K562 (cell line): Measurements from ENCODE around the gene SLC44A2. TPM values are rescaled to one million over a fixed set of nuclear protein-coding genes. Genes with fewer than 3 reads are reported as not detected.

Source experiments
- ATAC-seq: fragments of 200-7000 bp; cut with Tn5 transposase; 3 replicates; pipeline ENCODE4 v1.9.1; 2020; ENCODE audit warnings: moderate library complexity
- BruUV-seq: library from RNA; stranded (reverse); fragments of 400-500 nt; replicated peaks from 2 replicates; lab custom pipeline; 2021; lab: Mats Ljungman, UMichigan
- CTCF ChIA-PET: fragments of 300-600 bp; formaldehyde crosslinking; extraction: SDS; loops from one replicate; lab custom pipeline; 2021; ENCODE audit warnings: low intra/inter-chr PET ratio; lab: Yijun Ruan, JAX
- POLR2A ChIA-PET: fragments of 300-600, 350-650 bp; sonication (Branson Sonifier 250); formaldehyde crosslinking; extraction: SDS; loops from one replicate; lab custom pipeline; 2021; ENCODE audit warnings: antibody characterized with exemption, inconsistent platforms; lab: Yijun Ruan, JAX
- DNase-seq, 4 experiments: peaks; one replicate each; pipeline versions ENCODE4 v3.0.0 to v3.0.0-alpha.2; 2011 to 2018; ENCODE audit warnings: low spot score in 3 of 4, mixed read lengths in 3 of 4; ENCODE audit errors: extremely low read depth in 1 of 4
- FAIRE-seq: peaks from 2 replicates; lab custom pipeline; 2011; peaks lifted over from hg19 to GRCh38; lab: Jason Lieb, UNC
- H2AFZ ChIP-seq: 2 replicates; pipeline ENCODE4 v1.6.0; 2011; ENCODE audit warnings: low read depth, low read length, control low read depth, inconsistent platforms
- H3K27ac ChIP-seq: fragments of 200-600 bp; 3 replicates; pipeline ENCODE4 v1.8.0; 2011; ENCODE audit warnings: low read depth, mild to moderate bottlenecking, control low read depth, inconsistent platforms, low read length, moderate library complexity, mixed read lengths; ENCODE audit errors: extremely low read depth
- H3K27me3 ChIP-seq, 2 experiments: fragments of 300-600 bp in 1 of 2; 2 replicates in 1 of 2; 3 replicates in 1 of 2; pipeline versions ENCODE4 v1.6.0 to v1.8.0; 2011; ENCODE audit warnings: inconsistent platforms in 2 of 2, low read length in 2 of 2, mild to moderate bottlenecking in 1 of 2, mixed read lengths in 1 of 2, moderate library complexity in 1 of 2; ENCODE audit not compliant: control insufficient read depth in 2 of 2, insufficient read depth in 2 of 2
- H3K36me3 ChIP-seq: fragments of 300-600 bp; 3 replicates; pipeline ENCODE4 v1.8.0; 2011; ENCODE audit warnings: mild to moderate bottlenecking, low read length, inconsistent platforms; ENCODE audit not compliant: control insufficient read depth, insufficient read depth
- H3K4me1 ChIP-seq, 2 experiments: fragments of 200-600 bp in 1 of 2; replicated peaks in 1 of 2; 2 replicates in 1 of 2; 3 replicates in 1 of 2; pipeline versions ENCODE4 v1.5.1 to v1.8.0; 2011; ENCODE audit warnings: inconsistent platforms in 2 of 2, low read length in 2 of 2, mild to moderate bottlenecking in 1 of 2, mixed read lengths in 1 of 2, moderate library complexity in 1 of 2; ENCODE audit not compliant: control insufficient read depth in 2 of 2, insufficient read depth in 2 of 2
- H3K4me2 ChIP-seq: 2 replicates; pipeline ENCODE4 v1.6.1; 2011; ENCODE audit warnings: low read length, control low read depth, inconsistent platforms, mixed read lengths; ENCODE audit not compliant: insufficient read depth
- H3K4me3 ChIP-seq: fragments of 200-600 bp; sonication (generic), shearing (Covaris generic); 2 replicates; pipeline ENCODE4 v1.5.1; 2016; ENCODE audit warnings: control low read depth, inconsistent platforms
- H3K79me2 ChIP-seq: fragments of 200-600 bp; 3 replicates; pipeline ENCODE4 v1.8.0; 2011; ENCODE audit warnings: low read length, inconsistent platforms; ENCODE audit not compliant: control insufficient read depth, insufficient read depth
- H3K9ac ChIP-seq, 2 experiments: 2 replicates each; pipeline versions ENCODE4 v1.6.0 to v1.6.1; 2011; ENCODE audit warnings: low read depth in 2 of 2, low read length in 2 of 2, control low read depth in 1 of 2, inconsistent platforms in 1 of 2, mild to moderate bottlenecking in 1 of 2, mixed read lengths in 1 of 2; ENCODE audit not compliant: insufficient read depth in 1 of 2
- H3K9me1 ChIP-seq: one replicate; pipeline ENCODE4 v1.6.0; 2011; ENCODE audit warnings: inconsistent platforms, mild to moderate bottlenecking, low read length, moderate library complexity; ENCODE audit not compliant: control insufficient read depth, insufficient read depth
- H3K9me3 ChIP-seq: replicated peaks from 2 replicates; pipeline ENCODE4 v1.5.1; 2011; ENCODE audit warnings: low read depth, low read length, inconsistent platforms; ENCODE audit not compliant: control insufficient read depth, insufficient read depth
- H4K20me1 ChIP-seq: replicated peaks from 2 replicates; pipeline ENCODE4 v1.6.1; 2011; ENCODE audit warnings: low read length, inconsistent platforms, mixed read lengths; ENCODE audit not compliant: control insufficient read depth, insufficient read depth
- BCOR ChIP-seq: fragments of 450-650 bp; IDR thresholded peaks from 2 replicates; pipeline ENCODE4 v1.6.1; 2016
- E2F3 ChIP-seq: fragments of 250-450 bp; sonication (Bioruptor Pico); IDR thresholded peaks from 2 replicates; pipeline ENCODE4 v1.4.0; 2020; ENCODE audit warnings: mild to moderate bottlenecking
- ELF1 ChIP-seq: fragments of 200-800 bp; sonication (Bioruptor generic); IDR thresholded peaks from 2 replicates; pipeline ENCODE4 v1.6.1; 2016; ENCODE audit warnings: missing genetic modification characterization, missing compliant biosample characterization
- GMEB1 ChIP-seq: fragments of 250-450 bp; sonication (Bioruptor Pico); IDR thresholded peaks from 2 replicates; pipeline ENCODE4 v1.4.0; 2020; ENCODE audit warnings: mild to moderate bottlenecking
- HMG20B ChIP-seq: fragments of 250-450 bp; sonication (Bioruptor Pico); IDR thresholded peaks from 2 replicates; pipeline ENCODE4 v1.5.0; 2021; ENCODE audit warnings: mild to moderate bottlenecking
- KHSRP ChIP-seq: fragments of 450-650 bp; IDR thresholded peaks from 2 replicates; pipeline ENCODE4 v1.6.1; 2017
- MAFK ChIP-seq: IDR thresholded peaks from 2 replicates; pipeline ENCODE4 v1.6.1; 2011; ENCODE audit warnings: low read length, improper control_type of control experiment
- MTF1 ChIP-seq: fragments of 250-450 bp; sonication (Bioruptor Pico); IDR thresholded peaks from 2 replicates; pipeline ENCODE4 v1.9.0; 2021; ENCODE audit warnings: moderate library complexity, mild to moderate bottlenecking, inconsistent platforms, borderline replicate concordance
- NR2F6 ChIP-seq: fragments of 450-650 bp; formaldehyde crosslinking; IDR thresholded peaks from 2 replicates; pipeline ENCODE4 v1.4.0; 2020; ENCODE audit warnings: mild to moderate bottlenecking
- PREB ChIP-seq: sonication (generic); formaldehyde crosslinking; IDR thresholded peaks from 2 replicates; pipeline ENCODE4 v1.8.1; 2023; ENCODE audit warnings: mild to moderate bottlenecking, missing genetic modification reagents
- RFX7 ChIP-seq: fragments of 250-450 bp; sonication (Bioruptor Pico); IDR thresholded peaks from 2 replicates; pipeline ENCODE4 v1.5.1; 2021; ENCODE audit warnings: mild to moderate bottlenecking
- WGBS: fragments of 100-300 bp; shearing (Covaris generic); methylation state at CpG from one replicate; pipeline ENCODE4 v1.1.6; 2016; ENCODE audit warnings: low coverage, mixed read lengths; ENCODE audit not compliant: insufficient coverage; ENCODE audit errors: missing lambda C conversion rate; 5-methylcytosine and 5-hydroxymethylcytosine counted together
- in situ Hi-C: fragments of 300-500 bp; cut with MboI; formaldehyde crosslinking; loops from 4 replicates; pipeline ENCODE4 v1.15.0; 2018; ENCODE audit warnings: inconsistent platforms, mixed read lengths
- intact Hi-C: fragments of 100-400 bp; cut with micrococcal nuclease; formaldehyde crosslinking; loops from 2 replicates; pipeline ENCODE4 v1.14.2; 2022
- polyA plus RNA-seq, 8 experiments: library from polyadenylated mRNA; depleted of rRNA in 4 of 8; stranded (reverse) in 5 of 8; unstranded in 3 of 8; fragments of >200 nt; fragmentation: Nextera tagmentation in 2 of 8; fragmentation: Illumina TruSeq in 1 of 8; extraction: Ambion mirVana in 2 of 8; extraction: Trizol in 1 of 8; gene quantifications; 2 replicates each; pipeline versions ENCODE4 v1.2.1 to v1.2.3, GENCODE V29; 2011 to 2014; ENCODE audit warnings: inconsistent platforms in 1 of 8, missing spikeins in 1 of 8
- total RNA-seq, 7 experiments: library from RNA; depleted of rRNA in 6 of 7; stranded (reverse); fragments of >200 nt in 6 of 7; fragmentation: Illumina TruSeq in 2 of 7; extraction: Trizol in 2 of 7; gene quantifications; 2 replicates each; pipeline versions ENCODE4 v1.2.1 to v1.2.3, GENCODE V29; 2011 to 2021; ENCODE audit warnings: low replicate concordance in 1 of 7
- TF ChIP-seq, protein P1 (sequence below): sonication (generic); formaldehyde crosslinking; IDR thresholded peaks from 2 replicates; pipeline ENCODE4 v1.8.0; 2023; ENCODE audit warnings: mild to moderate bottlenecking, missing genetic modification reagents
- TF ChIP-seq, protein P2 (sequence below): fragments of 250-450 bp; sonication (Bioruptor Pico); IDR thresholded peaks from 2 replicates; pipeline ENCODE4 v1.5.0; 2020; ENCODE audit warnings: mild to moderate bottlenecking

SLC44A2 gene
- total and polyA plus RNA-seq, 9 of the 15 experiments (the other 6 are each of a cell fraction or from before 2014, with no cell fraction given), result 1.1 to 34.2 (median 8.1) TPM

GRCh38 chr19:10643172-10643967, 18.0 kb downstream of the SLC44A2 start (continued):
- TF ChIP-seq, protein P1, sequence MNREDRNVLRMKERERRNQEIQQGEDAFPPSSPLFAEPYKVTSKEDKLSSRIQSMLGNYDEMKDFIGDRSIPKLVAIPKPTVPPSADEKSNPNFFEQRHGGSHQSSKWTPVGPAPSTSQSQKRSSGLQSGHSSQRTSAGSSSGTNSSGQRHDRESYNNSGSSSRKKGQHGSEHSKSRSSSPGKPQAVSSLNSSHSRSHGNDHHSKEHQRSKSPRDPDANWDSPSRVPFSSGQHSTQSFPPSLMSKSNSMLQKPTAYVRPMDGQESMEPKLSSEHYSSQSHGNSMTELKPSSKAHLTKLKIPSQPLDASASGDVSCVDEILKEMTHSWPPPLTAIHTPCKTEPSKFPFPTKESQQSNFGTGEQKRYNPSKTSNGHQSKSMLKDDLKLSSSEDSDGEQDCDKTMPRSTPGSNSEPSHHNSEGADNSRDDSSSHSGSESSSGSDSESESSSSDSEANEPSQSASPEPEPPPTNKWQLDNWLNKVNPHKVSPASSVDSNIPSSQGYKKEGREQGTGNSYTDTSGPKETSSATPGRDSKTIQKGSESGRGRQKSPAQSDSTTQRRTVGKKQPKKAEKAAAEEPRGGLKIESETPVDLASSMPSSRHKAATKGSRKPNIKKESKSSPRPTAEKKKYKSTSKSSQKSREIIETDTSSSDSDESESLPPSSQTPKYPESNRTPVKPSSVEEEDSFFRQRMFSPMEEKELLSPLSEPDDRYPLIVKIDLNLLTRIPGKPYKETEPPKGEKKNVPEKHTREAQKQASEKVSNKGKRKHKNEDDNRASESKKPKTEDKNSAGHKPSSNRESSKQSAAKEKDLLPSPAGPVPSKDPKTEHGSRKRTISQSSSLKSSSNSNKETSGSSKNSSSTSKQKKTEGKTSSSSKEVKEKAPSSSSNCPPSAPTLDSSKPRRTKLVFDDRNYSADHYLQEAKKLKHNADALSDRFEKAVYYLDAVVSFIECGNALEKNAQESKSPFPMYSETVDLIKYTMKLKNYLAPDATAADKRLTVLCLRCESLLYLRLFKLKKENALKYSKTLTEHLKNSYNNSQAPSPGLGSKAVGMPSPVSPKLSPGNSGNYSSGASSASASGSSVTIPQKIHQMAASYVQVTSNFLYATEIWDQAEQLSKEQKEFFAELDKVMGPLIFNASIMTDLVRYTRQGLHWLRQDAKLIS (CRISPR knock-in tag), result no peak
- TF ChIP-seq E2F3, result no peak

DNA sequence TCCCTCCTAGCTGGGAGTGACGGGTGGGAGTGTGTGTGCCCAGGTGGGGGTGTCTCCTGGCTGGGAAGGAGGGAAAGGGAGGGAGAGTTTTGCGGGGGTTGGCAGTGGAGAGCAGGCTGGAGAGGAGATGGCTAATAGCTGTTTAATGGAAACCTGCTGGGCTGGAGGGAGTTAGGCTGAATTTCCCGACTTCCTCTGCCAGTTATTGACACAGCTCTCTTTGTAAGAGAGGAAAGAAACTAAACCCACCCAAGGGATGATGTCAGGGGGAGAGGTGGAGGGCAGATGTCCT, 18.6 kb downstream of the SLC44A2 start:
- BruUV-seq, result TSS peak; percentile 83
- Histone ChIP-seq H3K4me3 (no peak overlapping the region), H3K9me1 (peaks cover 4% of the 10 kb centered on the region), H3K4me1 (peaks cover 8 to 14% of the 10 kb centered on the region in 2 experiments; a peak in 3 of 5 replicates), H4K20me1 (no peaks in the 10 kb centered on the region), H3K9me3 (no peaks in the 10 kb centered on the region), H2AFZ (no peak overlapping the region), H3K79me2 (no peaks in the 10 kb centered on the region), H3K4me2 (no peak overlapping the region), H3K27ac (no peak overlapping the region), H3K27me3 (no peaks in the 10 kb centered on the region), H3K36me3 (peaks cover 5% of the 10 kb centered on the region; the same call in 1 of the 3 replicates), H3K9ac (no peak overlapping the region; a peak in 1 of 4 replicates)
- ATAC-seq, result no peak
- DNase-seq, result peak in 1 of 4 experiments; percentile 6
- no peak for FAIRE-seq
- intact Hi-C loops, result loop anchor here (1.0 kb wide), 2 partner anchors 63 to 103 kb away; no protein-coding TSS in a partner anchor
- WGBS, result 61% methylated on average over 3 of the region's 3 CpGs
- CTCF ChIA-PET, result interaction anchor here (0.6 to 4.4 kb wide), 4 partner anchors 60 to 72 kb away, joined by 3 to 84 read pairs (median 8); no protein-coding TSS in a partner anchor
- POLR2A ChIA-PET, result interaction anchor here (0.8 to 2.2 kb wide), 4 partner anchors 18 to 85 kb away, joined by 3 to 9 read pairs (median 4); no protein-coding TSS in a partner anchor
- in situ Hi-C loops, result loop anchor here (5.0 kb wide), 1 partner anchor 62 kb away; no protein-coding TSS in a partner anchor
- TF ChIP-seq, protein P2, sequence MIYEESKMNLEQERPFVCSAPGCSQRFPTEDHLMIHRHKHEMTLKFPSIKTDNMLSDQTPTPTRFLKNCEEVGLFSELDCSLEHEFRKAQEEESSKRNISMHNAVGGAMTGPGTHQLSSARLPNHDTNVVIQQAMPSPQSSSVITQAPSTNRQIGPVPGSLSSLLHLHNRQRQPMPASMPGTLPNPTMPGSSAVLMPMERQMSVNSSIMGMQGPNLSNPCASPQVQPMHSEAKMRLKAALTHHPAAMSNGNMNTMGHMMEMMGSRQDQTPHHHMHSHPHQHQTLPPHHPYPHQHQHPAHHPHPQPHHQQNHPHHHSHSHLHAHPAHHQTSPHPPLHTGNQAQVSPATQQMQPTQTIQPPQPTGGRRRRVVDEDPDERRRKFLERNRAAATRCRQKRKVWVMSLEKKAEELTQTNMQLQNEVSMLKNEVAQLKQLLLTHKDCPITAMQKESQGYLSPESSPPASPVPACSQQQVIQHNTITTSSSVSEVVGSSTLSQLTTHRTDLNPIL (CRISPR knock-in tag), result no peak
- no peak for TF ChIP-seq KHSRP
- TF ChIP-seq MTF1 (CRISPR knock-in tag), result no peak
- TF ChIP-seq NR2F6 (CRISPR knock-in tag), result no peak
- TF ChIP-seq PREB (CRISPR knock-in tag), result no peak
- TF ChIP-seq BCOR, result no peak
- no peak for TF ChIP-seq RFX7
- TF ChIP-seq MAFK, result no peak
- no peak for TF ChIP-seq HMG20B (CRISPR knock-in tag)
- TF ChIP-seq ELF1 (tag), result no peak
- TF ChIP-seq GMEB1 (CRISPR knock-in tag), result no peak
